Endodermal cell (in vitro differentiated cells): Measurements from ENCODE around the gene FXYD6. TPM values are rescaled to one million over a fixed set of nuclear protein-coding genes. Genes with fewer than 3 reads are reported as not detected.

Source experiments
- DNase-seq: peaks from one replicate; pipeline ENCODE4 v3.0.0-alpha.2; 2017
- H3K27ac ChIP-seq: 2 replicates; pipeline ENCODE4 v1.5.1; 2013; ENCODE audit warnings: mild to moderate bottlenecking, low read depth, low read length, moderate library complexity
- H3K27me3 ChIP-seq: 2 replicates; pipeline ENCODE4 v1.6.1; 2013; ENCODE audit warnings: mild to moderate bottlenecking, low read length, moderate library complexity; ENCODE audit not compliant: insufficient read depth, control insufficient read depth, poor library complexity, severe bottlenecking
- H3K36me3 ChIP-seq: 2 replicates; pipeline ENCODE4 v1.7.0; 2013; ENCODE audit warnings: mild to moderate bottlenecking, low read length, moderate library complexity; ENCODE audit not compliant: control insufficient read depth, insufficient read depth
- H3K4me1 ChIP-seq: one replicate; pipeline ENCODE4 v1.7.0; 2013; ENCODE audit warnings: low read length; ENCODE audit not compliant: control insufficient read depth, insufficient read depth
- H3K4me3 ChIP-seq: 2 replicates; pipeline ENCODE4 v1.5.1; 2013; ENCODE audit warnings: mild to moderate bottlenecking, low read length, moderate library complexity
- H3K9ac ChIP-seq: 2 replicates; pipeline ENCODE4 v1.6.1; 2013; ENCODE audit warnings: mild to moderate bottlenecking, low read length, moderate library complexity; ENCODE audit not compliant: poor library complexity, severe bottlenecking; ENCODE audit errors: extremely low read depth
- H3K9me3 ChIP-seq: 2 replicates; pipeline ENCODE4 v1.6.1; 2013; ENCODE audit warnings: mild to moderate bottlenecking, low read length, moderate library complexity; ENCODE audit not compliant: control insufficient read depth
- H3K27ac Mint-ChIP-seq: 2 replicates; pipeline ENCODE4 v1.8.0; 2020; ENCODE audit warnings: mixed read lengths
- H3K27me3 Mint-ChIP-seq: 2 replicates; pipeline ENCODE4 v1.8.0; 2021; ENCODE audit warnings: mild to moderate bottlenecking, mixed read lengths; ENCODE audit not compliant: insufficient read depth
- H3K36me3 Mint-ChIP-seq: 2 replicates; pipeline ENCODE4 v1.8.0; 2020; ENCODE audit warnings: low read depth, mixed read lengths
- H3K4me1 Mint-ChIP-seq: 2 replicates; pipeline ENCODE4 v1.8.0; 2020; ENCODE audit warnings: mixed read lengths
- H3K4me3 Mint-ChIP-seq: 2 replicates; pipeline ENCODE4 v1.8.0; 2020; ENCODE audit warnings: mild to moderate bottlenecking, moderate library complexity, mixed read lengths
- H3K9me3 Mint-ChIP-seq: 2 replicates; pipeline ENCODE4 v1.8.0; 2020; ENCODE audit warnings: mild to moderate bottlenecking, mixed read lengths
- WGBS, 2 experiments: methylation state at CpG; one replicate each; pipeline versions ENCODE4 v1.1.5 to v1.1.7; 2013; ENCODE audit warnings: missing lambda C conversion rate in 2 of 2, mixed read lengths in 1 of 2; ENCODE audit not compliant: insufficient coverage in 1 of 2, insufficient read length in 1 of 2; 5-methylcytosine and 5-hydroxymethylcytosine counted together
- total RNA-seq, 2 donors: library from RNA; stranded (reverse); fragmentation: NEBNext Ultra II Directional in 1 of 2; extraction: Animal tissue kit (Norgen Biotek cat#: 25700) in 1 of 2; gene quantifications; 2 replicates in 1 of 2; 3 replicates in 1 of 2; pipeline ENCODE4 v1.2.1, GENCODE V29; 2021
- TF ChIP-seq, protein P1 (sequence below): fragments of 200-600 bp; sonication (generic); conservative IDR thresholded peaks from 2 replicates; pipeline ENCODE4 v1.5.0; 2021; ENCODE audit warnings: antibody characterized with exemption, mild to moderate bottlenecking

The FXYD6 gene
- total RNA-seq, 2 donors from 2014 or later = 54.1 to 61.8 TPM

DNA sequence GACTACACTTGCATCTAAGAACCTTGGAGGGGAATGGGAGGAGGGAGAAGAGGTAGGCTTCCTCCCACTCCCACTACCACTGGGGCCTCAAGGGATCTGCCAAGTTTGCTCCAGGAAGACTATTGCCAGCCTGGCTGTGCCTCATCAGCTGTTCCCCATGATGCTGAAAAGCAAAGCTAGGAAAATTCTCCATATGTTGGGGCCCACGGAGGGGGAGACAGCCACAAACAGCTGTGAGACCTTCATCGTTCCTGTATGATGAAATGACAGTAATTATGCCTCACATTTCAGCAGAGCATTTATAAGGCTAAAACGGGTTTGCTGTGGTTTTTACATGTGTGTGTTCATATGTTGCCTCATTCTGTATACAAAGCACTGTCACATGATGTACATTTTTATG is 86.2 kb downstream of the FXYD6 start:
- no peak overlapping the region for H3K9ac ChIP-seq
- H3K27ac ChIP-seq = no peak overlapping the region
- peaks cover 9% of the 10 kb centered on the region for H3K4me1 Mint-ChIP-seq
- H3K36me3 Mint-ChIP-seq = peaks cover 3% of the 10 kb centered on the region
- no peak for DNase-seq
- no peaks in the 10 kb centered on the region for H3K9me3 Mint-ChIP-seq
- no peak overlapping the region for H3K4me3 ChIP-seq
- H3K4me1 ChIP-seq = no peaks in the 10 kb centered on the region
- no peaks in the 10 kb centered on the region for H3K36me3 ChIP-seq
- H3K27me3 Mint-ChIP-seq = peaks cover 68% of the 10 kb centered on the region
- peaks cover 75% of the 10 kb centered on the region for H3K27me3 ChIP-seq
- H3K27ac Mint-ChIP-seq = no peak overlapping the region
- TF ChIP-seq, protein P1, sequence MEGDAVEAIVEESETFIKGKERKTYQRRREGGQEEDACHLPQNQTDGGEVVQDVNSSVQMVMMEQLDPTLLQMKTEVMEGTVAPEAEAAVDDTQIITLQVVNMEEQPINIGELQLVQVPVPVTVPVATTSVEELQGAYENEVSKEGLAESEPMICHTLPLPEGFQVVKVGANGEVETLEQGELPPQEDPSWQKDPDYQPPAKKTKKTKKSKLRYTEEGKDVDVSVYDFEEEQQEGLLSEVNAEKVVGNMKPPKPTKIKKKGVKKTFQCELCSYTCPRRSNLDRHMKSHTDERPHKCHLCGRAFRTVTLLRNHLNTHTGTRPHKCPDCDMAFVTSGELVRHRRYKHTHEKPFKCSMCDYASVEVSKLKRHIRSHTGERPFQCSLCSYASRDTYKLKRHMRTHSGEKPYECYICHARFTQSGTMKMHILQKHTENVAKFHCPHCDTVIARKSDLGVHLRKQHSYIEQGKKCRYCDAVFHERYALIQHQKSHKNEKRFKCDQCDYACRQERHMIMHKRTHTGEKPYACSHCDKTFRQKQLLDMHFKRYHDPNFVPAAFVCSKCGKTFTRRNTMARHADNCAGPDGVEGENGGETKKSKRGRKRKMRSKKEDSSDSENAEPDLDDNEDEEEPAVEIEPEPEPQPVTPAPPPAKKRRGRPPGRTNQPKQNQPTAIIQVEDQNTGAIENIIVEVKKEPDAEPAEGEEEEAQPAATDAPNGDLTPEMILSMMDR = no peak
- H3K4me3 Mint-ChIP-seq = no peak overlapping the region
- no peaks in the 10 kb centered on the region for H3K9me3 ChIP-seq
- WGBS, 2 experiments = 80 to 90% methylated on average over 3 of the region's 3 CpGs

DNA sequence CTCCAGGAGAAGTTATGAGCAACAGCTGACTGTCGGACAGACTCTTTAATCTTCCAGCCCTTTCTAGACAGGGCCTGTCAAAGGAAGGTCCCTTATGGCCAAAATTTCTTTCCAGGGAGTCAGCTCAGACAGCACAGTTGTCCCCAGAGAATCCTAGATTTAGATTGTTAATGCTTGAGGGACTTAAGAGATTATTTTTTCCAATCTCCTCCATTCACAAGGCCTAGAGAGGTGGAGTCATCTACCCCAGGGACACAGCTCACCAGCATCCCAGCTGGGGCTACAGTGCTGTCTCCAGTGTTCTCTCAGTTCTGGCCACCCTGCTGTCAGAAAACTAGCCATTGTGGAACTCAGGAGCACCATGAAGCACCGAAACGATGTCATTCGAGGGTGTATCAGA is 87.2 kb downstream of the FXYD6 start:
- Histone ChIP-seq H3K9me3 (no peaks in the 10 kb centered on the region), H3K27ac (no peak overlapping the region), H3K27me3 (peaks cover 69% of the 10 kb centered on the region), H3K9ac (no peak overlapping the region), H3K4me3 (no peak overlapping the region), H3K4me1 (no peaks in the 10 kb centered on the region), H3K36me3 (no peaks in the 10 kb centered on the region)
- H3K9me3 Mint-ChIP-seq = no peaks in the 10 kb centered on the region
- peaks cover 3% of the 10 kb centered on the region for H3K36me3 Mint-ChIP-seq
- 83 to 89% methylated on average over 4 of the region's 4 CpGs for WGBS, 2 experiments
- peaks cover 6% of the 10 kb centered on the region for H3K4me1 Mint-ChIP-seq
- no peak overlapping the region for H3K27ac Mint-ChIP-seq
- TF ChIP-seq, protein P1 = no peak
- H3K4me3 Mint-ChIP-seq = no peak overlapping the region
- DNase-seq = no peak
- peaks cover 67% of the 10 kb centered on the region for H3K27me3 Mint-ChIP-seq

Other genes with a start within 250 kb of the FXYD6 start
- 10 to 100 TPM in 1 of 2 donors, 1 to 10 TPM in 1; 5.6 to 10.9 TPM for gene DSCAML1, start 79.4 kb downstream of the FXYD6 start, total RNA-seq
- 1 to 10 TPM; 3.0 TPM for gene FXYD2, start 51.9 kb downstream of the FXYD6 start, total RNA-seq
- 1 to 10 TPM; 2.5 to 6.4 TPM for gene TMPRSS13, start 52.7 kb upstream of the FXYD6 start, total RNA-seq
- gene IL10RA, start 109.7 kb upstream of the FXYD6 start, total RNA-seq = under 1 TPM; 0.46 to 0.51 TPM
- gene TMPRSS4, start 200.4 kb upstream of the FXYD6 start, total RNA-seq = not detected
- gene SMIM35, start 210.3 kb upstream of the FXYD6 start, total RNA-seq = not detected